Keratinocyte (primary cell): Measurements from ENCODE around the gene SLC4A5.

Experiments used
- CTCF ChIP-seq, 3 experiments: IDR thresholded peaks in 1 of 3; conservative IDR thresholded peaks in 1 of 3; optimal IDR thresholded peaks in 1 of 3; 2 replicates in 2 of 3; 3 replicates in 1 of 3; pipeline versions ENCODE3 to v1.5.1; 2011; ENCODE audit warnings: low read length in 3 of 3, mild to moderate bottlenecking in 3 of 3, moderate library complexity in 2 of 3, control low read depth in 1 of 3, inconsistent platforms in 1 of 3; ENCODE audit not compliant: insufficient read depth in 2 of 3; ENCODE audit errors: extremely low read depth in 1 of 3
- EZH2 ChIP-seq: IDR thresholded peaks from one replicate; pipeline ENCODE4 v1.6.1; 2012; ENCODE audit warnings: inconsistent platforms, mild to moderate bottlenecking, low read length, moderate library complexity

GRCh38 chr2:74199871-74200305 lies 143.3 kb downstream of the SLC4A5 start:
- TF ChIP-seq CTCF (optimal IDR thresholded peaks at IDR 0.05 in 1 of 3, IDR thresholded peaks at IDR 0.05 in 1 of 3, conservative IDR thresholded peaks at IDR 0.05 in 1 of 3; ENCODE audit: extremely low read depth in 1 of 3, insufficient read depth in 2 of 3, low read length in 3 of 3) = no peak
- TF ChIP-seq EZH2 = no peak
